Right lobe of liver (tissue), 4 donors: Measurements from ENCODE around the gene CDHR5.

ENCODE experiments used
- CTCF ChIP-seq, 4 donors: fragments of 200-600 bp in 3 of 4; fragments of 450-650 bp in 1 of 4; IDR thresholded peaks; one replicate each; pipeline versions ENCODE4 v1.5.1 to v1.8.0; 2016 to 2022; ENCODE audit warnings: antibody characterized with exemption in 4 of 4, mild to moderate bottlenecking in 2 of 4
- POLR2A ChIP-seq: fragments of 450-650 bp; IDR thresholded peaks from one replicate; pipeline ENCODE4 v1.6.1; 2017; ENCODE audit warnings: antibody characterized with exemption, mild to moderate bottlenecking
- donor health status: DM: no; HTN: no; CAD: no.
- donor health status: DM: no; HTN: no; CAD: no.
- donor health status: DM: no; HTN: yes; CAD: no.

DNA sequence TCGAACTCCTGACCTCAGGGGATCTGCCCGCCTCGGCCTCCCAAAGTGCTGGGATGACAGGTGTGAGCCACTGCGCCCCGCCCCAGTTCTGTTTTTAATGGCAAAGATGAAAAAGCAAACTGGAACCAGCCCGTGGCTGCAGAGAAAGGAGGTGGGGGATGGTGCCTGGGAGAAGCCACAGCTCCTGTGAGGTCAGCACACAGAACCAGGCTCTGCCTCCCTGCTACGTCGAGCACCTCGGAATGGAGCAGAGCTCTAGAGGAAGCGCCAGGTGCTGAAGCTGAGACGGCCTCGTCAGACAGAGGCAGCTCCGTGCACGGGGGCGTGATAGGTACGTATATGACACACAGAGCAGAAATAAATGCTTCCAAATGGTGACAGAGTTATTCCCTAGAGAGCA is 20.8 kb upstream of the CDHR5 start:
- TF ChIP-seq CTCF (IDR thresholded peaks at IDR 0.05) (no peak), POLR2A (no peak)
